NCI-H82 (cell line): ENCODE data around the gene ADAMTS7.
"Not testable (repeated sequence)": the region's sequence is repeated elsewhere in the genome, so short reads cannot be mapped to it uniquely, and the experiment has no call there.

Experiments used
- DNase-seq: peaks from one replicate; lab custom pipeline; 2025; lab: John Stamatoyannopoulos, UW

The ADAMTS7 gene

DNA sequence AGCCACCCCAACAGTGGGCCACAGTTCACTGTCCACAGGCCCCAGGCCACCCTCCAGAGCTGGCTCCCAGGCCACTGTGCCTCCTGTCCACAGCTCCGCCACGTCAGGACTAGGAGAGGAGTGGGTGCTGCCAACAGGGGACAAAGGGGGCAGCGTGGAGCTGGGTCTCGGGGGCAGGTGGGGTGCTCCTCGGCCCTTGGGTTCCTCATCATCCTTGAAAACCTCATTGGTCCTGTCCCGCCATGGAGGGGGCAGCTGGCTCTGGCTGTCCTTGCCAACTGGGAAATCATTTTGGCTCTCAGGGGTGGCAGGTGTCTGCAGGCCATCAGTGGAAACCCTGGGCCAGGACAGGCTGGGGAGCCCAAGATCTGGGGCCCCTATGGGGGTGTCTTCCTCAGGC, 45.2 kb downstream of the ADAMTS7 start:
- DNase-seq, result no peak

DNA sequence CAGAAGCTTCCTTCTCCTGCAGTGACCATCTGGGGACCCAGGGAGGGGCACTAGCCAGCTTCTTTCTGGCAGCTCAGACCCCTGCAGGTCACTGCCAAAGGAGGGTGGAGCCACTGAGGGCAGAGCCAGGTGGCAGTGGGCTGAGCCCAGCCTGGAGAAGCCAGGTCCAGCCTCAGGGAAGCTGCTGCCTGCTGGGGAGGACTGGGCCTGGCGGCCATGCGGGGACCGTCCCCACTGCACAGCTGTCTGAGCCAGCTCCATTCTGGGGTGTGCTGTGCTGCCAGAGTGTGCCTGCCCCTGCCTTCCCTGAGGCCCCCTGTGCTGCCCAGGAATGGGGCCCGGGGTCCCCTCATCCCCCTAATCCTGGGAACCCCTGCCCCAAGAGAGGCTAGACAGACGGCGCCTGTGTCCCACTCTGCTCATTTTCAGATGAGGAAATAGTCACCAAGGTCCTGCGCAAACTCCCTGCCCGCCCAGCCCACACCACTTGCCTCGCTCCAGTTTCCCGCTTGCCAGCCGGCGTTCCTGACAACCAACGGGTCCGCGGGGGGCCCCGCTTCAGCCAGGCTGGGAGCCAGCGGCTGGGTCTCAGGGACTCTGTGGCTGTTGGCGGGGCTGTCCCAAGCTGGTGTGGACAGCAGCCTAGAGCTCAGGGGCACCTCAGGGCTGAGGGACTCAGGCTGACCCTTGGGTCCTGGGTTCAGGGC, 46.0 kb downstream of the ADAMTS7 start:
- DNase-seq, result not testable (repeated sequence)

DNA sequence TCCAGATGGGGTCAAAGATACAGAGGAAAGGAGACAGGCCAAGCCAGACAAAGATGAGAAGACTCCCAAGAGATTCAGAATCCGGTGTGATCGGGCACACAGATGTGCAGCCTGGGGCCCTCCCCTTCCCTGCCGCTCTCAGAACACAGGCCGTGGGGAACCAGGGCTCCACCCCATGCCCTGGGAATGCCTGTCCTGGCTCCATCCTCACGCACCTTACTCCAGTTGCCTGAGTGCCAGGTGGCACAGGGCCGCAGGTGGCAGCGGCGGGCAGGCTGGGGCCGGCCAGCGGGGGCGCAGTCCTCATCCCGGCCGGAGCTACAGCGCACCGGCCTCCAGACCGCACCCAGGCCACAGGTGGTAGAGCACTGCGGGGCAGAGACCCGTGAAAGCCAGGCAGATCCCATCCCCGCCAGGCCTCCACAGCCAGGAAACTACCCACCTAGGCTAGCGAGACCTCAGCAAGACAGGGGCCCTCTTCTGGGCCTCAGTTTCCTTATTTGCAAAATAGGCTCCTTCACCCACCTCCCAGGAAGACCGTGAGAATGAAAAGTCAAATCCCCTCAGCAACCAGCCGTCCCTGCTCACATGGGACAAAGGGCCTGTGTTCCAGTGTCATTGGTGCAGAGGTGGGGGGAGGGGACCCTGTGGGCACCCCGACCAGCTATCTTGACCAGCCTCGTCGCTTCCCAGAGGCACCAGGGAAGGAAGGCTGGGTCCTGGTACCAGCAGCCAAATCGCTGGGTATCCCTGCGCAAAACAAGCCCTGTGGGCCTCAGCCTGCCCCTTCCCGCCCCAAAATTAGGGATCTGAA, 46.7 kb downstream of the ADAMTS7 start:
- DNase-seq, result not testable (repeated sequence)

DNA sequence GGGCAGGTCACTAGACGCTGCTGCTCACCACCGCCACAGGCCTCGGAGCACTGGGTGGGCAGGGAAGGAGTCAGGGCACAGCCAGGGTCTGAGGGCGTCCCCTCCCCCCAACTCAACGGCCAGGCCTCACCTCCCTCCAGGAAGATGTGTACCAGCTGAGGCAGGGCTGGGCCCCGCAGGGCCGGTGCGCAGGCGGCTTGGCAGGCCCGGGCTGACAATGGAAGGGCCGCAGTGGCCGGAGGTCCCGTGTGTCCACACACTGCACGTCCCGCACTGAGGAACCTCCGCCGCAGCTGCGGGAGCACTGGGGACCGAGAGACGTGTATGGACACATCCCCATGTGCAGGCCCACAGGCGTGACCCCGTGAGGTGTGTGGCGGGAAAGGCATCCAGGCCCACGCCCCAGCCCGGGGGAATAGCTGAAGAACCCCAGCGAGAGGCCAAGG, 47.4 kb downstream of the ADAMTS7 start:
- DNase-seq, result no peak

DNA sequence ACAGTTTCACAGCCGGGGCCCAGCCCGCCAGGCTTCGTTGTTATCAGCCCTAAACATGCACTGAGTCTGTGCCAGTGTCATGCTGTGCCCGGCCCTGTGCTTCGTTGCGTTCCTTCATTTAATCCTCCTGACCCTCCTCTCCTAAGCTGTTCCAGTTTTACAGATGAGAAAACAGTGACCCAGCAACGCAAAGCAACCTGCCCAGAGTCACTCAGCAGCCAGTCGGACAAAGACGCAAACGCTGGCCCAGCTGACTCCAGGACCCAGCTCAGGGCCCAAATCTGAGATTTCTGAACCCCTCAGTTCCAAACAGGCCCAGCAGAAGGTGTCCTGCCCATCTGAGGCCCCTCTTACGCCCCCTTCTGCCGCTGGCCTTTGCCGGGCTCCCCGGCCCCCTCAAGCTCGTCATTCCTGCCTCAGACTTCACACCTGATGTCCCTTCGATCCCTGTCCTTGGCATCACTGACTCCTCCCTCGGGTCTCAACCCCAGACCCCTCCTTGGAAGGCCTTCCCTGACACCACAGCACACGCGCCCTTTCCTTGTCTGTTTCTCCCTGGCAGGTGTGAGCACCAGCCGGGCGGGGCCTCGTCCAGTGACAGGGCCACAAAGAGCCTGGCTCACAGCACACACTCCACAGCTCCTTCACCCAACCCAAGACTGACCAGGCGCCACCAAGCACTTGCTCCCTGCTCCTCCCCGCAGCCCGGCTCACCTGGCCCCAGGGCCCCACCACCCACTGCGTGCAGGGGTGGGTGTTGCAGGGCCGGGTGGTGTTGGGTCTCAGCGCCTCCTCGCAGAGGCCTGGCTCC, 48.1 kb downstream of the ADAMTS7 start:
- DNase-seq, result no peak

DNA sequence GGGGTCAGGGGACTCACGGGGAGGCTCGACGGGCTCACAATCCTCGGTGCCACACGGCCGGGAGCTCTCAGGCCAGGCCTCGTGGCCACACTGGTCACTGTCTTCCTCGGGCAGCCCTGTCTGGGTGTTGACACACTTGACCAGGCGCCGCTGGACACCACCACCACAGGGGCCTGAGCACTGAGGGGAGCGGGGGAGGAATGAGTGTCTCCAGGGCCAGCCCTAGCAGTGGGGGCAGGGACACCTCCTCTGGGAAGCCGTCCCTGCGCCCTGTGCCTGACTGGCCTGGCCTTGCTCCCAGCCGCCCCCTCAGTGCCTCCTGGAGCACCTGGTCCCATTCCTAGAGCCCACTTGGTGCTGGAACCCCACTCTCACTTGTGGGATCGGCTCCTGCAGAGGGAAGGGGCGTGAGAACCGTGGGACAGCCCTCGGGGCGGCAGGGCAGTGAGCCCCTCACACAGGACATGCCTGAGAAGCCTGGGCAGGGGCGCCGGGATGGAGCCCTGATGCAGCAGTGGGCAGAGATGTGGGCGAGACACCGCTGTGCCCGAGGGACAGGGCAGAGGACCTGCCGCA, 48.8 kb downstream of the ADAMTS7 start:
- not testable (repeated sequence) for DNase-seq

DNA sequence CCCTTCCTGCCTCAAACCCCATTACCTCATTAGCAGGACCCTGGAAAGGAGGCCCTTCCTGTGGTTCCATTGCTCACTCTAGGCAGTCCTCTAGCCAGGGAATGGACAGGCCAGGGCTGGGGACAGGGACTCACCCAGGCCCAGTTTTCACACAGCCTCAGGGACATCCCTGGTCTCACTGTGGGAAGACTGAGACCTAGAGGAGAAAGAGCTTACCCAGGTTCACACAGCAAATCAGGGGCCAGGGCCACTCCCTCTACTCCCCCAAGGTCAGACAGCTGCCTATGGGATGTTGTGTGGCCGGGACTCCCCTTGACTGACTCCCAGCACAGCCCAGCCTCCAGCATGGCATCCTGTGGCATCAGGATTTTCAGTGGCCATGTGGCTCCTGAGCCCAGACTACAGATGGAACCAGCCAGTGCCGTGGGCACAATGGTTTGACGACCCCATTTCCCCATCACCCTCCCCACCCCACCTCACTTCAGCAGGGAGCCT, 49.3 kb downstream of the ADAMTS7 start:
- DNase-seq, result no peak

DNA sequence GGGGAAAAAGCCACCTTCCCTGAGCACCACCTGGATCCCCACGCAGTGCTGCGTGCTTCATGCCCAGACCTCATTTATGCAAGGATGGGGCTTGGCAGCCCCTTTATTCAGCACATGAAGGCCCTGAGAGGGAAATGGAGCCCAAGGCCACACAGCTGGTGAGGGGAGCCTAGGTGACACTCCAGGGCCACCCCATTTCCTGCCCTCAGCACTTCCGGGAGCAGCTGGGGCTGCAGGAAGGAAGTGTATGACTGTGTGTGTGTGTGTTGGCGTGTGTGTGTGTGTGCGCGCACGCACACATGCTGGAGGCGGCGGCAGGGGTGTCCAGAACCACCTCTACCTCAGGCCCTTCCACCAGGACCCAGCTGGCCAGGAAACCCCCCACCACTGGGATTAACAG, 49.8 kb downstream of the ADAMTS7 start:
- not testable (repeated sequence) for DNase-seq

DNA sequence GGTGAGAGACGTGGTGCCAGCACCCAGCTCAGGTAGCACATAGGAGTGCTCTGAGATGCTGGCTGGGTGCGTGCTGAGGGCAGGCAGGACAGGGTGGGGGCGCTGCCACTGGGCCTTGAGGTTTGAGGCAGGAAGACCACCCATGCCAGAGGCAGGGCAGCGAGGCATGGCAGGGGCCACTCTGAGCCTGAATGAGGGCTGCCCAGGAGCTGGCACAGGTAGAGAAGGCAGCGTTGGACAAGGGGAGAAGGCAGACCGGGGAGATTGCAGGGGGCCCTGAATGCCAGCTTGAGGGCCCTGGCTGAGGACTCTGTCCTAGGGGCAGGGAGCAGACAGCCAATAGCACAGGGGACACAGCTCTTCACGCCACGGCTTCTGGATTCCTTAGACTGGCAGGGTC, 50.2 kb downstream of the ADAMTS7 start:
- DNase-seq, result no peak

DNA sequence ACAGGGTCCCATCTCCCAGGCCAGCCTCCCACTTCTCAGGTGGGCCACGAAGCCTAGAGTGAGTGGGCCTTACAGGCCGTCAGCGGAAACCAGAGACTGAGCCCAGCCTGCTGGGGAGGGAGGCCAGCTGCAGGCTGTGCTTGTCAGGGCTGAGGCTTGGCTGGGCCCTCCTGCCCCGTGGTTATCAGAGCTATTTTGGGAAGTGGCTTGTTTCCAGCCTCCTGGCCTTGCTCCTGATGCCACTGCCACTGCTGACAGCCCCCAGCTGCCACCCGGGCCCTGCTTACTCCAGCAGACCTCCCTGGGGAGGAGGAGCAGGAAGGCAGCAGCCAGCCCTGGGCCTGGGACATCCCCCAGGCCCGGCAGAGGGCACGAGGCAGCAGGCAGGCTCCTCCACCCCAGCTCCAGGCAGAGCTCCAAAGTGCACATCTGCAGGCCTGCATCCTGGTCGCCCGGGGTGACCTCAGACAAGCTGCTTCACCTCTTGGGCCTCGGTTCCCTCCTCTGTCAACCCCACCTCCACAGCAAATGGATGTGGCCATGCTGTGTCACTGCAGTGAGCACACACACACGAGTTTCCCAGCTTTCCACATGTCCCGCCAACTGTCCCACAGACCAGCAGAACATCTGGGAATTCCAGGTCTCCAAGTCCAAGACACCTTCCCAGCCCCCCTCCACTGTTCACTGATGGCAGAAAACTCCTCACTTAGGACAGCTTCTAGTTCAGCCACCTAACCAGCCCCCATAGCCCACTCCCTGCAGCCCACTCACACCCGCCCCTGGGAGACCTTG, 51.0 kb downstream of the ADAMTS7 start:
- DNase-seq, result not testable (repeated sequence)

DNA sequence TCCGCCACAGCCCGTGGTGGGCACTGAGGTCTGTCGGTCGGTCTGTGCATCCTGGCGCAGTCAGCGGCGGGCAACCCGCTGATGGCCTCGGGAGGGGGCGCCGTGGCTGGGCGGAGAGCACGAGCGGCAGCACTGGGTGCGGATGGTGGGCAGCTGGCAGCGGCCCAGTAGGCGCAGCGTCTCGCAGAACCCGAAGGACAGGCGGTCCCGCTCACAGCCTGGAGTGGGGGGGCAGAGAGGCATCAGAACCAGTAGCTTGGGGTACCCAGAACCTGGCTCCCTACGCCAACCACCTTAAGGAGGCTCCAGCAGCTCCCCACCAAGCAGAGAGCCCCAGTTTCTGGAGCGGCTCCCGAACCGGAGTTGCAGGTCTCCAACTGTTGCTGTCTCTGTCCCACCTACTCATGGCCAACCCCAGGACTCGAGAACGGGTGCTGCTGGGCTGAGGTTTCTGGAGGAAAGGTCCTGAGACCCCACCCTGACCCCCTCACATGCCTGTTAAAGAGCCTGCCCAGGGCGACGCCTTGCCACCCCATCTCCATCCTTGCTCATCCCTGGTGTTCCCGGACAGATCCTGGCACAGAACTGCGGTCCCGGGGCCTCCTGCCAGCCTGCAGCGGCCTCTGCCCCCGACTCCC, 51.8 kb downstream of the ADAMTS7 start:
- DNase-seq, result not testable (repeated sequence)

DNA sequence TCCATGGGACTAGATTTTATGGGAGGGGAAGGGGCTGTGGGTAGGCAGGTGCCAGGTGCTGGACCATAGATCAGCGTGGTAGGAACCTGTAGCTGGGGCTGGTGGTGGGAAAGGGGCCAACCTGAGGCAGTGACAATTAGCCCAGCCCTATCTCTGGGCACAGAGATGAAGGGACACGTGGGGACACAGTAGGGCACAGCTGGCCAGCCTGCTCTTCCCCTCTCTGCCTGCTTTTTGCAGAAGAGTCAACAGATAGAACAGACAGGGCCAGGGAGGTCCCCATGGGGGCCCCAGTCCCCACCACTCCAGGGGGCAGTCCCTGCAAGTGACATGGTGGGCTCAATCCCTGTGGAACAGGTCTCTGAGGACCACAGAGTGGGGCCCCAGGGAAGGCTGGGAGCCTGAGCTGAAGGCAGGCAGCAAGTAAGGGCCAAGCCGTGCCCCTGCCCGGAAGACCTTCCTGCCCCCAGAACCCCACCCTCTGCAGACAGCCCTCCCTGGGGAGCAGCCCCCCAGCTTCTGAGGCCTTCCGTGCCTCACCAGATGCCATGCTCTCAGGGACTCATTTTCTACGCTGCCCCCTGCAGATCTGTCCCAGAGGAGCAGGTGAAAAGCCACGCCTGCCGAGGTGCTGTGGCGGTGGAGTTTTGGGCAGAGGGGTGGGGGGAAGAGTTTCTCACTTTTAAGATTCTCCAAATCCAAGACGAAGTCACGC, 52.6 kb downstream of the ADAMTS7 start:
- DNase-seq, result not testable (repeated sequence)

DNA sequence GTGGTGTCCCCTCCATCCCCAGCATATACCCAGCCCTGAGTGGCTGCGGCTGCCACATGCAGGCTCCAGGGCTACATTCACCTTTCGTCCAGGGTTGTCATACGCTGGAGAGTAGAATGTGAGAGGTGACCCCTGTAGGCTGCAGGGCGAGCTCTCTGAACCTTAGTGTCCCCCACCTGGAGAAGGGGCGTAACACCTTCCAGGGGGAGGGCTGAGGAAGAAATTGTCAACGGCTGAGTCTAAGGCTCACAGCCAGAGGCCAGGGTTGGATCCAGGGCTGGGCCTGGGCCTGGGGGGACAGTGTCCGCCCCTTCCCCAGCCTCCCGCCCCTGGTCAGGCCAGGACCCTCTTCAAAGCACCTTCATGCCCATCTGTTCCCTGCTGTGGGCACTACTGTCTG, 53.2 kb downstream of the ADAMTS7 start:
- DNase-seq, result not testable (repeated sequence)

DNA sequence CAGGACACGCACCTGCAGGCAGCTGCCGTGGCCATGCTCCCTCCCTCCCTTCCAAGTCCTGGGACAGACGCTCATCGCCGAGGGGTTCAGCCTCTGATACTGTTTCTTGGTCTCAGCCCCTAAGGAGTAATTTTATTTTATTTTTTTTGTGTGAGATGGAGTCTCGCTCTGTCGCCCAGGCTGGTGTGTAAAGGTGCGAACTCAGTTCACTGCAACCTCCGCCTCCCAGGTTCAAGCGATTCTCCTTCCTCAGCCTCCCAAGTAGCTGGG, 53.7 kb downstream of the ADAMTS7 start:
- DNase-seq, result no peak

DNA sequence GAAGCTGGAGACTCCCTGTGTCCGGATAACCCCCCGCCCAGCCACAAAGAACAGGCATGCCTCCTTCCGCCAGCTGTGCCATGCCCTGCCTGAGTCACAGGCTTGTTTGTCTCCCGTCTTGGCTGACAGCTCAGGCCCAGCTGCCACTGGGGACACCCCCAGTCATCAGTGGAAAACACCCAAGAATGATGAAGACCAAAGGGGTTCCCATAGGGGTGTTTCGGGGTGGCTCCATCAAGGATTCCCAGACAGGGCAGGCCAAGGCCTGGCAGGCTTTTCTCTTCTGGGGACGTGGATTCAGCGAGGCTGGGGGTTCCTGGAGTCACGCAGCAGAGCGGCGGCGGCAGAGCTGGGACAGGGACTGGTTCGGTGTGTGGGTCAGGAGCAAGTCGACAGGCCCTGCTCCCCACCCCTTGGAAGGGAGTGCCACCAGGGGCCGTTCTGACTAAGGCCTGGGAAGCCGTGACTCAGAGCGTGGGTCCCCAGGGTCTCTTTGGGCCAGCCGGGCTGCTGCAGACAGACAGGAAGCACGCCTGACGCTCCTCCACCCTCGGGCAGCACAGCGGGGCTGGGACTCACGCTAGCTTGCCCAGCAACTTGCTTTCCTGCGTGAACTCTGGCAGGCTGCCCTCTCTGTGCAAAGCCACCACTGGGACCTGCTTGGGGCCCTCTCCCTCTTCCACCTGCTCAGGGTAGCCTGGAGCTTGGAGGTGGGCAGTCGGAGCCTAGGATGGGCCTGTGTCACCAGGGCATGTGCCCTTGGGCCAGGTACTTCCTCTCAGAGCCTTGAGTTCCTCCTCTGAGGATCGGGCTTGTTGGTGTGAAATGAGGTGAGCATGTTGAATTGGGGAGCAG, 54.3 kb downstream of the ADAMTS7 start:
- not testable (repeated sequence) for DNase-seq

DNA sequence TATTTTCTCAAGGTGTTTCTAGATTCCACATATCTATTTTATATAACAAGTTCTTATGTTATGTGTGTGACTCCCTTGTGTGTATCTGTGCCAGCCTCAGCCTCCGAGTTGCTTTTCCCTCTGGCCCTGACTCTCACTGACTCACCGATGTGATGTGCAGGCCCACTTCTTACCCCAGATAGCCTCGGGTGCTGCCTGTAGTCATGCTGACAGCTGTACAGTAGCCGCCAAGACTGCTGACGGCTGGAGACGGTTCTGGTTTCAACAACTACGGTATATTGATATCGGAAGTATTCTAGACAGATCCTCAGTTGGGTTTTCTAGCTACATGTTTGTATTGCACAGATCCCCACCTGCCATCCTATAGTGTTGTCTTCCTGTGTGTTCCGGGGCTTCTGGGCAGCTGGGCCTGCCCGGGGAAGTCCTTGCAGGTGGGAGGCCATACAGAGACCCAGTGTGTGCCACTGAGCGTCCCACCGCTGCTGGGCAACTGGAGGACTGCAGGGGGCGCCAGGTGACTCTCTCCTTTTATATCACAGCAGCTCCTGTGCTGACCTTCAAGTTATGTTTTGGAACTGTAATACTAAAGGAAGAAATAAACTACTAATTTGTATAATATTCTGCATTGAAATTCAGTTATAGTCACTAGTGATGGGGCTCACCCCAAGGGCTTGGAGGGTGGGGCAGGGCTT, 55.2 kb downstream of the ADAMTS7 start:
- DNase-seq, result peak; percentile 66

DNA sequence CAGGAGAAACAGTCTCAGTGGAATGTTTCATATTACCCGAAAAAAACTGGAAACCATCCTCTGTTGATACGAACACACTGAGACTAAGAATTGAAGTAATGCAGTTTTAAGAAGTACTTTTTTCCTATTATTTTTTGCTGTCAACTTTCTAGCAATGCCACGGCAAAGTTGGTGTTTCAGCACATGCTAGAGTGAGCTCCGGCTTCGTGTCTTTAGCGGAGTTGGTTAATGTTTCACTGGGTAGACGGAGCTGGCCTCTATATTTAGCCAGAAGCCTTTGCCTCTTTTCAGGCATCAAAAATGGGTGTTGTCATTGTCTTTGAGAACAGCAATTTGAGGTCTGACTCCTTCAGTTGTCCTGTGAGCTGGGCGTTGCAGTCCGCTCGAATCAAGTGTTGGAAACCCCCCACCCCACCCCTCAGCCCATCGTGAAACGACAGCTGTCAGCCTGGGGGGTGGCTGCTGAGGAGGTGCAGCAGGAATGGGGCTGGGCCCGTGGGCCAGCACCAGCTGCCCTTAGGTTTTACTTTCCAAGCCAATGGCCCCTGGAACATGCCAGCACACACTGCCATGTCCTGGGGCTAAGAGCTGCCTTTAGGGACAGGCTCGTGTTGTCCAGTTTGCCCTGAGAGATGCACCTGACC, 56.5 kb downstream of the ADAMTS7 start:
- not testable (repeated sequence) for DNase-seq
